ENCODE measurements around the gene MAPK1IP1L.

DNA sequence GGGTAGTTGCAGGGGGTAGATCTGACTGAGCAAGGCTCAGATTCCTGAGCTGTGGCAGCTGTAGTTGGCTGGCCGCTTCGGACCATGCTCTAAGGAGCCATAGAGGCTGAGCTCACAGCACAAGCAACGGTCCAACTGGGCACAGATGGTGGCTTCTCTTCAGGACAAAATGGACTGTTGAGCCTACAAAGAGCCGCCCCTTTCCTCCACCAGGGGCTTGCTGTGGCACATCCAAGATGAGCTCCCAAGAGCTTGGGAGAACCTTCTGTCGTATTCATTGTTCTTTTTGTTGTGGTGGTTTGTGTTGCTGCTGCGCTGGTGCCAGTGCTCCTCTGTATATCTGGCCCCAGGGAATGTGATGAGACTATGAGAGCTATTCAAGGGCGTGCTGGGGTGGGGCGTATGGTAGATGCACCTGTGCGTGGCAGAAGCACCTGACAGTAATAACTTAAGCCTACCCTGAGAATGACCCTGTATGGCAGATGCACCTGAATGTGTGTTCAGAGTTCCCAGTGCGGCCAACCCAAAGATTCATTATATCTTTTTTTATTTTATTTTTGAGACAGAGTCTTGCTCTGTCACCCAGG, 59.8 kb downstream of the MAPK1IP1L start:
- TF ChIP-seq EZH2 (IDR thresholded peaks at IDR 0.05; ENCODE audit: borderline replicate concordance), result no peak
- TF ChIP-seq, protein P1, sequence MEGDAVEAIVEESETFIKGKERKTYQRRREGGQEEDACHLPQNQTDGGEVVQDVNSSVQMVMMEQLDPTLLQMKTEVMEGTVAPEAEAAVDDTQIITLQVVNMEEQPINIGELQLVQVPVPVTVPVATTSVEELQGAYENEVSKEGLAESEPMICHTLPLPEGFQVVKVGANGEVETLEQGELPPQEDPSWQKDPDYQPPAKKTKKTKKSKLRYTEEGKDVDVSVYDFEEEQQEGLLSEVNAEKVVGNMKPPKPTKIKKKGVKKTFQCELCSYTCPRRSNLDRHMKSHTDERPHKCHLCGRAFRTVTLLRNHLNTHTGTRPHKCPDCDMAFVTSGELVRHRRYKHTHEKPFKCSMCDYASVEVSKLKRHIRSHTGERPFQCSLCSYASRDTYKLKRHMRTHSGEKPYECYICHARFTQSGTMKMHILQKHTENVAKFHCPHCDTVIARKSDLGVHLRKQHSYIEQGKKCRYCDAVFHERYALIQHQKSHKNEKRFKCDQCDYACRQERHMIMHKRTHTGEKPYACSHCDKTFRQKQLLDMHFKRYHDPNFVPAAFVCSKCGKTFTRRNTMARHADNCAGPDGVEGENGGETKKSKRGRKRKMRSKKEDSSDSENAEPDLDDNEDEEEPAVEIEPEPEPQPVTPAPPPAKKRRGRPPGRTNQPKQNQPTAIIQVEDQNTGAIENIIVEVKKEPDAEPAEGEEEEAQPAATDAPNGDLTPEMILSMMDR (IDR thresholded peaks at IDR 0.05; ENCODE audit: poor library complexity), result no peak
- no peak for TF ChIP-seq EZH2phosphoT487 (IDR thresholded peaks at IDR 0.05; ENCODE audit: low read depth, severe bottlenecking, unreplicated experiment)
